ENCODE data around the gene NDUFB7.

NDUFB7 gene

DNA sequence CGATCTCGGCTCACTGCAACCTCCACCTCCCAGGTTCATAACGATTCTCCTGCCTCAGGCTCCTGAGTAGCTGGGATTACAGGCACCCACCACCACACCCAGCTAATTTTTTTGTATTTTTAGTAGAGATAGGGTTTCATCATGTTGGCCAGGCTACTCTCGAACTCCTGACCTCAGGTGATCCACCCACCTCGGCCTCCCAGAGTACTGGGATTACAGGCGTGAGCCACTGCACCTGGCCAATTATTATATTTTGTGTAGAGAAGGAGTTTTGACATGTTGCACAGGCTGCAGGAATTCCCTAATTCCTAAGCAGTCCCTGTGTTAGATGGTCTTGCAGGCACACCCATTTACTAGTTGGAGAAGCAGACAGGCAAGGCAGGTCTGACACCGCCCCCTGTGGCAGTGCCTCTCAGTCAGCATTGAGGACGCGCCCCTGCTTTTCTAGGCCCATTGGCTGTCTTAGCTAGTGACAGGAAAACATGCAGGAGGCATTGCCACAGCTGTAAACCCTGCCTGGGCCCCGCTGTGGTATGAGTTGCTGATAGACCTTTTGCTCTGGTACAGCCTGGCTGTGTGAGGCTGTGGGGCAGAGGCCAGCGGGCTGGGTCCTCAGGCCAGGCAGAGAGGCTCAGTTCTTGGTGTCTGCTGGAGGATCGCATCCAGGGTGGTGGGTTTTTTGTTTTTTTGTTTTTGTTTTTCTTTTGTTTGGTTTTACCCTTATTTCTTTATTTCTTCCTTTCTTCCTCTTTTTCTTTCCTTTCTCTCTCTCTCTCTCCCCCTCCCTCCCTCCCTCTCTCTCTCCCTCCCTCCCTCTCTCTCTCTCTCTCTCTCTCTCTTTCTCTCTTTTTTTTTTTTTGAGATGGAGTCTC, 20.5 kb downstream of the NDUFB7 start:
- peak; percentile 23; the same call in 1 of the 2 replicates for TF ChIP-seq CTCF (IDR thresholded peaks at IDR 0.05)

DNA sequence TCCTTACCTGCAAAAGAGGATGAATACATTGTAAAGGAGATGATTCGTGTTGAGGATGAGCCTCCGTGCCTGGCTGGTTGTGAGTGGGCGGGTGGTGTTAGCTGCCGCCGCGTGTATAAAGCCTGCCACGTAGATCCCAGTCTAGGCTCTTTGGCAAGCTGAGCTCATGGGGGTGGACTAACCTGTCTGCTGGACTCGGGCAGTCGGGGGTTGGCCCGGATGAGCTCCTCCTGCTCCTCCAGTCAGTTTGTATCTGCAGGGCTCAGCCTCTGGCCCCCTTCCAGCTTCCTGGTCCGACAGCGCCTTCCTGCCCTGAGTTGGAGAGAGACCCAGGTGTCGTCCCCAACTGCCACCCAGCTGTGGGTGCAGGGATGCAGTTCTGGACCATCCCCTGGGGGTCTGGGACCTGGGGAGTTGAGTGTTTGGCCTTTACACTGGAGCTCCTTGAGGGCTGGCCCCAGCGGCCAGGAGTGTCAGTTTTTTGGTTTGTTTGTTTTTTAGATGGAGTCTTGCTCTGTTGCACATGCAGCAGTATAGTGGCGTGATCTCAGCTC, 21.6 kb downstream of the NDUFB7 start:
- no peak for TF ChIP-seq CTCF (IDR thresholded peaks at IDR 0.05)

- no peak for TF ChIP-seq CTCF (IDR thresholded peaks at IDR 0.05)
These were observed 26.2 kb downstream of the NDUFB7 start for GRCh38 chr19:14545716-14546082.

DNA sequence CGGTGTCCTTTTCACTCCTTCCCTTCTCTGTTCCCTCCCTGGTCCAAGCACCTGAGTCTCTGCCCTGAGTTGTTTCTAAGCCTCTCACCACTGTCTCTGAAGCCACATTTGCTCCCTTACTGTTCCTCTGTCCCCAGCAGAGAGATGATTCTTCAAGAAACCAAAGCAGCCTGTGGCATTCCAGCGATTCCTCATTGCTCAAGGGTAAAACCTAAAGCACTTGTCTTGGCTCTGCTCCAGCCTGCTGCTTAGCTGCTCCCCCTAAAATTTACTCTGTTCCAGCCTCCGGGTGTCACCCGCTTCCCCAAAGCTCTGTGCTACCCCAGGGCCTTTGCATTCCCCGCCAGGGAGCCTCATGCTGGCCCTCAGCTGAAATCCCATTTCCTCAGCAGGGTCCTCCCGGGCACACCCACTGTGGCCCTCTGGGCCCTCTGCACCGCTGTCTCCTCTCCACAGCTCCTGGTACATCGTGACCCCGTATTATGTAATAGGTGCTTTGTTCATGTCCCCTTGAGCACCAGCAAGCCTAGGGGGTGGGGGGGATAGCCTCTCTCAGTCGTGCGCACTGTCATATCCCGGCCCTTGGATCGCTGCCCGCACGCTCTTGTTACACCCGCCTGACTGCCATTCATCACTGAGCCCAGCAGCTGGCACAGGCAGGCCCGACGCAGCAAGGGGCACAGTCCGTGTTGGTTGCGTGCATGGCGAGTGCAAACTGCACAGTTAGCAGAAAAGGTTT, 26.7 kb downstream of the NDUFB7 start:
- TF ChIP-seq CTCF (IDR thresholded peaks at IDR 0.05): no peak

DNA sequence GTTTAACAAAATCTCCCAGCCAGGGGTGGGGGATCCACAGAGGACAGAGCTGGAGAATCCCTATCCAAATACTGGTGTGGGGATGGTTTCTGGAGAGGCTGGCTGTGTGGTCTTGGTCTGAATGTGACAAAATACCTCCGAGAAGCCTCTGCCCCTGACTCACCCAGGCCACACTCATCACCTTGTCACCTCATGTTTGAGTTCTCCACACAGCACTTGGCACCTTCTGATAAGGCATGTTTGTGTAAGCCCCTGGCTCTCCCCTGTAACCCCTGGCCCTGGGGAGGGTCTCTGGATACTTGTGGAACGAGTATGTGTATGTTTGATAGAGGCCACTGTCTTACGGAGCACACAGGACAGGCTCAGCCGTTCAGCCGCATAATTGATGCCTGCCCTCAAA, 27.8 kb downstream of the NDUFB7 start:
- no peak for TF ChIP-seq CTCF (IDR thresholded peaks at IDR 0.05)

- no peak for TF ChIP-seq CTCF (IDR thresholded peaks at IDR 0.05)
These were observed 29.0 kb downstream of the NDUFB7 start for GRCh38 chr19:14542711-14543328.

- TF ChIP-seq CTCF (IDR thresholded peaks at IDR 0.05): no peak
These were observed 30.9 kb downstream of the NDUFB7 start for GRCh38 chr19:14540741-14541525.

Measured in LNCAP (cell line).